WTC11 (cell line): ENCODE data around the gene GGNBP2. TPM values are rescaled to one million over a fixed set of nuclear protein-coding genes. Genes with fewer than 3 reads are reported as not detected.

Source experiments
- ATAC-seq: fragments of 200-7000 bp; cut with Tn5 transposase; 2 replicates; pipeline ENCODE4 v1.10.0; 2021; ENCODE audit warnings: mild to moderate bottlenecking, moderate library complexity
- CTCF ChIA-PET: fragments of 300-600 bp; sonication (Branson Sonifier 250); formaldehyde crosslinking; loops from one replicate; lab custom pipeline; 2021; ENCODE audit warnings: antibody characterized with exemption; lab: Charles Lee
- POLR2A ChIA-PET: fragments of 350-600 bp; sonication (Branson Sonifier 250); formaldehyde crosslinking; loops from one replicate; lab custom pipeline; 2021; ENCODE audit warnings: antibody characterized with exemption; lab: Charles Lee
- DNase-seq: peaks from one replicate; pipeline ENCODE4 v3.0.0; 2021; ENCODE audit warnings: low spot score
- H3K27ac Mint-ChIP-seq: 2 replicates; pipeline ENCODE4 v1.8.0; 2021; ENCODE audit warnings: mixed read lengths
- H3K27me3 Mint-ChIP-seq: 2 replicates; pipeline ENCODE4 v1.8.0; 2021; ENCODE audit warnings: low read depth, mild to moderate bottlenecking, moderate library complexity, mixed read lengths
- H3K36me3 Mint-ChIP-seq: 2 replicates; pipeline ENCODE4 v1.8.0; 2021; ENCODE audit warnings: mixed read lengths
- H3K4me1 Mint-ChIP-seq: 2 replicates; pipeline ENCODE4 v1.8.0; 2022; ENCODE audit warnings: mixed read lengths
- H3K4me3 Mint-ChIP-seq: 2 replicates; pipeline ENCODE4 v1.8.0; 2021; ENCODE audit warnings: mild to moderate bottlenecking, moderate library complexity, mixed read lengths
- H3K9me3 Mint-ChIP-seq: 2 replicates; pipeline ENCODE4 v1.8.0; 2021; ENCODE audit warnings: mixed read lengths
- ATF1 ChIP-seq: sonication (generic); formaldehyde crosslinking; IDR thresholded peaks from 2 replicates; pipeline ENCODE4 v1.8.1; 2023; ENCODE audit warnings: mild to moderate bottlenecking, moderate library complexity, missing genetic modification reagents
- FOXJ3 ChIP-seq: sonication (generic); formaldehyde crosslinking; IDR thresholded peaks from 2 replicates; pipeline ENCODE4 v1.9.0; 2021; ENCODE audit warnings: missing genetic modification reagents, mild to moderate bottlenecking, borderline replicate concordance
- FOXP1 ChIP-seq: sonication (generic); formaldehyde crosslinking; IDR thresholded peaks from 2 replicates; pipeline ENCODE4 v1.8.0; 2022; ENCODE audit warnings: missing genetic modification reagents, mild to moderate bottlenecking, moderate library complexity, borderline replicate concordance
- JUN ChIP-seq: sonication (generic); formaldehyde crosslinking; IDR thresholded peaks from 2 replicates; pipeline ENCODE4 v1.8.0; 2023; ENCODE audit warnings: mild to moderate bottlenecking, missing genetic modification reagents
- KAT7 ChIP-seq: sonication (generic); formaldehyde crosslinking; IDR thresholded peaks from 2 replicates; pipeline ENCODE4 v1.8.1; 2023; ENCODE audit warnings: missing genetic modification reagents, mild to moderate bottlenecking, borderline replicate concordance
- MXD4 ChIP-seq: fragments of 250-450 bp; sonication (Bioruptor Pico); IDR thresholded peaks from 2 replicates; pipeline ENCODE4 v1.8.0; 2021; ENCODE audit warnings: mild to moderate bottlenecking, moderate library complexity, borderline replicate concordance
- MYBL2 ChIP-seq: sonication (generic); formaldehyde crosslinking; IDR thresholded peaks from 2 replicates; pipeline ENCODE4 v1.8.1; 2023; ENCODE audit warnings: mild to moderate bottlenecking, moderate library complexity, missing genetic modification reagents
- NFE2L1 ChIP-seq: sonication (generic); formaldehyde crosslinking; IDR thresholded peaks from 2 replicates; pipeline ENCODE4 v1.8.1; 2023; ENCODE audit warnings: missing genetic modification reagents
- NR3C1 ChIP-seq: sonication (generic); formaldehyde crosslinking; conservative IDR thresholded peaks from 2 replicates; pipeline ENCODE4 v1.8.1; 2023; ENCODE audit warnings: low read depth, mild to moderate bottlenecking, missing genetic modification reagents
- SMAD3 ChIP-seq: sonication (generic); formaldehyde crosslinking; IDR thresholded peaks from 2 replicates; pipeline ENCODE4 v1.8.0; 2022; ENCODE audit warnings: missing genetic modification reagents, mild to moderate bottlenecking, borderline replicate concordance
- TEAD1 ChIP-seq: sonication (generic); formaldehyde crosslinking; IDR thresholded peaks from 2 replicates; pipeline ENCODE4 v1.8.0; 2022; ENCODE audit warnings: mild to moderate bottlenecking, missing genetic modification reagents
- ZNF219 ChIP-seq: sonication (generic); formaldehyde crosslinking; IDR thresholded peaks from 2 replicates; pipeline ENCODE4 v1.8.0; 2023; ENCODE audit warnings: missing genetic modification reagents, mild to moderate bottlenecking, borderline replicate concordance
- ZNF317 ChIP-seq: sonication (generic); formaldehyde crosslinking; IDR thresholded peaks from 2 replicates; pipeline ENCODE4 v1.8.1; 2023; ENCODE audit warnings: low read depth, mild to moderate bottlenecking, moderate library complexity, missing genetic modification reagents, borderline replicate concordance
- total RNA-seq: library from RNA; stranded (reverse); gene quantifications from 3 replicates; pipeline ENCODE4 v1.2.3, GENCODE V29; 2021
- TF ChIP-seq, protein P1 (sequence below): sonication (generic); formaldehyde crosslinking; IDR thresholded peaks from 2 replicates; pipeline ENCODE4 v1.8.1; 2023; ENCODE audit warnings: mild to moderate bottlenecking, moderate library complexity, missing genetic modification reagents
- TF ChIP-seq, protein P2 (sequence below): sonication (generic); formaldehyde crosslinking; IDR thresholded peaks from 2 replicates; pipeline ENCODE4 v1.8.1; 2023; ENCODE audit warnings: mild to moderate bottlenecking, missing genetic modification reagents, moderate library complexity
- TF ChIP-seq, protein P3 (sequence below): fragments of 250-450 bp; sonication (Bioruptor Pico); IDR thresholded peaks from 2 replicates; pipeline ENCODE4 v1.9.0; 2021; ENCODE audit warnings: moderate library complexity, mild to moderate bottlenecking, inconsistent platforms, borderline replicate concordance
- TF ChIP-seq, protein P4 (sequence below): fragments of 250-450 bp; sonication (Bioruptor Pico); IDR thresholded peaks from 2 replicates; pipeline ENCODE4 v1.8.0; 2021; ENCODE audit warnings: mild to moderate bottlenecking
- TF ChIP-seq, protein P5 (sequence below): sonication (generic); formaldehyde crosslinking; IDR thresholded peaks from 2 replicates; pipeline ENCODE4 v1.8.0; 2022; ENCODE audit warnings: missing genetic modification reagents
- TF ChIP-seq, protein P6 (sequence below): sonication (generic); formaldehyde crosslinking; IDR thresholded peaks from 2 replicates; pipeline ENCODE4 v1.8.0; 2022; ENCODE audit warnings: mild to moderate bottlenecking, missing genetic modification reagents

Gene GGNBP2
- total RNA-seq, 1 experiment from 2014 or later = 49.6 TPM

DNA sequence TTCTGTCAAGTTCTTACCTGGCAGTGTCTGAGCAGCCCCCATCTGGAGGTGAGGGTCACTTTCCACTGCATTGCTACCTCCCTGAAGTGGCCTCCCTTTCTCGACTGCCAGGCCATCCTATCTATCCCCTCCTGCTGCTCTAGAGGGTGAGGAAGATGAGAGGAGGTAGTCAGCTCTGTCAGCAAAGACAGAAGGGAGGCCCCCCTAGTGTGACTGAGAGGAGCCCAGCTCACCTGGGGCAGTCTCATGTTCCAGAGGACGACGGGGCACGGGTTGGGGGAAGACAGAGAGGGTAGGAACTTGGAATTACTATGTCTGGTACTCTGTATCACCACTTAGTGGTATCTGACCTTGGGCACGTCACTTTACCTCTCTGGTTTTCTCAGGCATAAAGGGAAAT is 32.1 kb upstream of the GGNBP2 start:
- Mint-ChIP-seq H3K4me3 (no peak overlapping the region), H3K27me3 (no peaks in the 10 kb centered on the region), H3K4me1 (no peaks in the 10 kb centered on the region), H3K27ac (no peak overlapping the region), H3K36me3 (peaks cover 81% of the 10 kb centered on the region)
- ATAC-seq (no peak), DNase-seq (no peak)
- CTCF ChIA-PET = no interaction called here
- POLR2A ChIA-PET = no interaction called here
- TF ChIP-seq, protein P1, sequence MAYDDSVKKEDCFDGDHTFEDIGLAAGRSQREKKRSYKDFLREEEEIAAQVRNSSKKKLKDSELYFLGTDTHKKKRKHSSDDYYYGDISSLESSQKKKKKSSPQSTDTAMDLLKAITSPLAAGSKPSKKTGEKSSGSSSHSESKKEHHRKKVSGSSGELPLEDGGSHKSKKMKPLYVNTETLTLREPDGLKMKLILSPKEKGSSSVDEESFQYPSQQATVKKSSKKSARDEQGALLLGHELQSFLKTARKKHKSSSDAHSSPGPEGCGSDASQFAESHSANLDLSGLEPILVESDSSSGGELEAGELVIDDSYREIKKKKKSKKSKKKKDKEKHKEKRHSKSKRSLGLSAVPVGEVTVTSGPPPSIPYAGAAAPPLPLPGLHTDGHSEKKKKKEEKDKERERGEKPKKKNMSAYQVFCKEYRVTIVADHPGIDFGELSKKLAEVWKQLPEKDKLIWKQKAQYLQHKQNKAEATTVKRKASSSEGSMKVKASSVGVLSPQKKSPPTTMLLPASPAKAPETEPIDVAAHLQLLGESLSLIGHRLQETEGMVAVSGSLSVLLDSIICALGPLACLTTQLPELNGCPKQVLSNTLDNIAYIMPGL (CRISPR knock-in tag) = no peak
- no peak for TF ChIP-seq ATF1
- TF ChIP-seq ZNF317 (CRISPR knock-in tag) = no peak
- TF ChIP-seq, all 79 proteins: peak for 0
- no peaks in the 10 kb centered on the region for H3K9me3 Mint-ChIP-seq

DNA sequence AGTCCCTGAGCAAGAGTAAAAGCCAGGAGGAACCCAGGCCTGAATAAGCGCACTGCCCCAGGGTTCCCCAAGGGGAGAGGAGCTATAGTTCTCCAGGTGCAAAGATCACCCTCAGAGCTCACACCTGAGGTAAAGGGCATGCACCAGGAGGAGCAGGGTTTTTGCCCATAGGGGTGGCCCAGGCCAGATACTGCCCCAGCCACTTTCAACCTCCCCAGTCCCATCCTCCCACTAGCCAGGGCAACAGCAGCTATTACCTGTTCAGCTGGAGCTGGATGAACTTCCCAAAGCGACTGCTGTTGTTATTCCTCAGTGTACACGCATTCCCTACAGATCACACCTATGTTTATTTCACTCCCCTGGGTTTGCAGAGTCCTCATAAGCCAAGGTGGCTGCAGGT is 29.9 kb upstream of the GGNBP2 start:
- Mint-ChIP-seq H3K4me3 (no peak overlapping the region), H3K9me3 (no peaks in the 10 kb centered on the region), H3K36me3 (peaks cover 74% of the 10 kb centered on the region), H3K27me3 (no peaks in the 10 kb centered on the region), H3K27ac (no peak overlapping the region), H3K4me1 (no peaks in the 10 kb centered on the region)
- DNase-seq (no peak), ATAC-seq (no peak)
- TF ChIP-seq, protein P2, sequence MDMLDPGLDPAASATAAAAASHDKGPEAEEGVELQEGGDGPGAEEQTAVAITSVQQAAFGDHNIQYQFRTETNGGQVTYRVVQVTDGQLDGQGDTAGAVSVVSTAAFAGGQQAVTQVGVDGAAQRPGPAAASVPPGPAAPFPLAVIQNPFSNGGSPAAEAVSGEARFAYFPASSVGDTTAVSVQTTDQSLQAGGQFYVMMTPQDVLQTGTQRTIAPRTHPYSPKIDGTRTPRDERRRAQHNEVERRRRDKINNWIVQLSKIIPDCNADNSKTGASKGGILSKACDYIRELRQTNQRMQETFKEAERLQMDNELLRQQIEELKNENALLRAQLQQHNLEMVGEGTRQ (CRISPR knock-in tag) = no peak
- no peak for TF ChIP-seq NFE2L1
- no peak for TF ChIP-seq MYBL2
- no peak for TF ChIP-seq TEAD1 (CRISPR knock-in tag)
- POLR2A ChIA-PET = interaction anchor here (0.9 to 1.2 kb wide), 2 partner anchors 10 to 41 kb away, joined by 3 to 4 read pairs; no protein-coding TSS in a partner anchor
- CTCF ChIA-PET = interaction anchor here (2.9 kb wide), 1 partner anchor 19 kb away, joined by 12 read pairs; the partner anchor contains the start of genes MYO19 and PIGW

DNA sequence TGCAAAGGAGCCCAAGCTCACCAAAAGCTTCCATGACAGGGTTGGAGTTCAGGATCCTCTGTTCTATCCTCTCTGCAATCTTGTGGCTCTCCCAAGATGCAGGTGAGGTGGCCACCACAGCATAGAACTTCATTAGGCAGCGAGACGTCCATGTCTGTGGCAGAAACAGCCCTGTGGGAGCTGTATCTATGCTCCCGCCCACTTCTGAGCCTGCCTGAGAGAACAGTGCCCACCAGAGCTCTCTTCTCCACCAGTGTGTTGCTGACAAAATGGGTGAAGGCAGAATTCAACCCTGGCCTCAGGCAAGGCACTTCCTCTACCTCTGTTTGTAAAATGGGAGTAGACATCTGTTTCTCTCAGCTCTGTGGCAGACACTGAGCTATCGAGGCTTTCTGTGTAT is 28.9 kb upstream of the GGNBP2 start:
- ChIA-PET POLR2A (interaction anchor here (1.1 kb wide), 1 partner anchor 14 kb away, joined by 5 read pairs; no protein-coding TSS in a partner anchor), CTCF (interaction anchor here (2.9 kb wide), 1 partner anchor 18 kb away, joined by 12 read pairs; the partner anchor contains the start of genes MYO19 and PIGW)
- Mint-ChIP-seq H3K27ac (no peak overlapping the region), H3K9me3 (no peaks in the 10 kb centered on the region), H3K4me1 (no peaks in the 10 kb centered on the region), H3K36me3 (peaks cover 74% of the 10 kb centered on the region), H3K4me3 (no peak overlapping the region), H3K27me3 (no peaks in the 10 kb centered on the region)
- no peak for ATAC-seq
- DNase-seq = no peak
- TF ChIP-seq NR3C1 (CRISPR knock-in tag) (no peak), KAT7 (no peak), MXD4 (no peak), JUN (CRISPR knock-in tag) (no peak), FOXJ3 (CRISPR knock-in tag) (no peak), SMAD3 (CRISPR knock-in tag) (no peak), FOXP1 (CRISPR knock-in tag) (no peak), ZNF219 (no peak), MYBL2 (no peak)
- TF ChIP-seq, protein P3, sequence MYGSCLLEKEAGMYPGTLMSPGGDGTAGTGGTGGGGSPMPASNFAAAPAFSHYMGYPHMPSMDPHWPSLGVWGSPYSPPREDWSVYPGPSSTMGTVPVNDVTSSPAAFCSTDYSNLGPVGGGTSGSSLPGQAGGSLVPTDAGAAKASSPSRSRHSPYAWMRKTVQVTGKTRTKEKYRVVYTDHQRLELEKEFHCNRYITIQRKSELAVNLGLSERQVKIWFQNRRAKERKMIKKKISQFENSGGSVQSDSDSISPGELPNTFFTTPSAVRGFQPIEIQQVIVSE (CRISPR knock-in tag) = no peak
- TF ChIP-seq, protein P4, sequence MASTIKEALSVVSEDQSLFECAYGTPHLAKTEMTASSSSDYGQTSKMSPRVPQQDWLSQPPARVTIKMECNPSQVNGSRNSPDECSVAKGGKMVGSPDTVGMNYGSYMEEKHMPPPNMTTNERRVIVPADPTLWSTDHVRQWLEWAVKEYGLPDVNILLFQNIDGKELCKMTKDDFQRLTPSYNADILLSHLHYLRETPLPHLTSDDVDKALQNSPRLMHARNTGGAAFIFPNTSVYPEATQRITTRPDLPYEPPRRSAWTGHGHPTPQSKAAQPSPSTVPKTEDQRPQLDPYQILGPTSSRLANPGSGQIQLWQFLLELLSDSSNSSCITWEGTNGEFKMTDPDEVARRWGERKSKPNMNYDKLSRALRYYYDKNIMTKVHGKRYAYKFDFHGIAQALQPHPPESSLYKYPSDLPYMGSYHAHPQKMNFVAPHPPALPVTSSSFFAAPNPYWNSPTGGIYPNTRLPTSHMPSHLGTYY (CRISPR knock-in tag) = no peak
- TF ChIP-seq, protein P5, sequence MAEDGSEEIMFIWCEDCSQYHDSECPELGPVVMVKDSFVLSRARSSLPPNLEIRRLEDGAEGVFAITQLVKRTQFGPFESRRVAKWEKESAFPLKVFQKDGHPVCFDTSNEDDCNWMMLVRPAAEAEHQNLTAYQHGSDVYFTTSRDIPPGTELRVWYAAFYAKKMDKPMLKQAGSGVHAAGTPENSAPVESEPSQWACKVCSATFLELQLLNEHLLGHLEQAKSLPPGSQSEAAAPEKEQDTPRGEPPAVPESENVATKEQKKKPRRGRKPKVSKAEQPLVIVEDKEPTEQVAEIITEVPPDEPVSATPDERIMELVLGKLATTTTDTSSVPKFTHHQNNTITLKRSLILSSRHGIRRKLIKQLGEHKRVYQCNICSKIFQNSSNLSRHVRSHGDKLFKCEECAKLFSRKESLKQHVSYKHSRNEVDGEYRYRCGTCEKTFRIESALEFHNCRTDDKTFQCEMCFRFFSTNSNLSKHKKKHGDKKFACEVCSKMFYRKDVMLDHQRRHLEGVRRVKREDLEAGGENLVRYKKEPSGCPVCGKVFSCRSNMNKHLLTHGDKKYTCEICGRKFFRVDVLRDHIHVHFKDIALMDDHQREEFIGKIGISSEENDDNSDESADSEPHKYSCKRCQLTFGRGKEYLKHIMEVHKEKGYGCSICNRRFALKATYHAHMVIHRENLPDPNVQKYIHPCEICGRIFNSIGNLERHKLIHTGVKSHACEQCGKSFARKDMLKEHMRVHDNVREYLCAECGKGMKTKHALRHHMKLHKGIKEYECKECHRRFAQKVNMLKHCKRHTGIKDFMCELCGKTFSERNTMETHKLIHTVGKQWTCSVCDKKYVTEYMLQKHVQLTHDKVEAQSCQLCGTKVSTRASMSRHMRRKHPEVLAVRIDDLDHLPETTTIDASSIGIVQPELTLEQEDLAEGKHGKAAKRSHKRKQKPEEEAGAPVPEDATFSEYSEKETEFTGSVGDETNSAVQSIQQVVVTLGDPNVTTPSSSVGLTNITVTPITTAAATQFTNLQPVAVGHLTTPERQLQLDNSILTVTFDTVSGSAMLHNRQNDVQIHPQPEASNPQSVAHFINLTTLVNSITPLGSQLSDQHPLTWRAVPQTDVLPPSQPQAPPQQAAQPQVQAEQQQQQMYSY (CRISPR knock-in tag) = no peak
- TF ChIP-seq, protein P6, sequence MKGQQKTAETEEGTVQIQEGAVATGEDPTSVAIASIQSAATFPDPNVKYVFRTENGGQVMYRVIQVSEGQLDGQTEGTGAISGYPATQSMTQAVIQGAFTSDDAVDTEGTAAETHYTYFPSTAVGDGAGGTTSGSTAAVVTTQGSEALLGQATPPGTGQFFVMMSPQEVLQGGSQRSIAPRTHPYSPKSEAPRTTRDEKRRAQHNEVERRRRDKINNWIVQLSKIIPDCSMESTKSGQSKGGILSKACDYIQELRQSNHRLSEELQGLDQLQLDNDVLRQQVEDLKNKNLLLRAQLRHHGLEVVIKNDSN = no peak
